ENCODE data around the gene CREB1.

The CREB1 gene

DNA sequence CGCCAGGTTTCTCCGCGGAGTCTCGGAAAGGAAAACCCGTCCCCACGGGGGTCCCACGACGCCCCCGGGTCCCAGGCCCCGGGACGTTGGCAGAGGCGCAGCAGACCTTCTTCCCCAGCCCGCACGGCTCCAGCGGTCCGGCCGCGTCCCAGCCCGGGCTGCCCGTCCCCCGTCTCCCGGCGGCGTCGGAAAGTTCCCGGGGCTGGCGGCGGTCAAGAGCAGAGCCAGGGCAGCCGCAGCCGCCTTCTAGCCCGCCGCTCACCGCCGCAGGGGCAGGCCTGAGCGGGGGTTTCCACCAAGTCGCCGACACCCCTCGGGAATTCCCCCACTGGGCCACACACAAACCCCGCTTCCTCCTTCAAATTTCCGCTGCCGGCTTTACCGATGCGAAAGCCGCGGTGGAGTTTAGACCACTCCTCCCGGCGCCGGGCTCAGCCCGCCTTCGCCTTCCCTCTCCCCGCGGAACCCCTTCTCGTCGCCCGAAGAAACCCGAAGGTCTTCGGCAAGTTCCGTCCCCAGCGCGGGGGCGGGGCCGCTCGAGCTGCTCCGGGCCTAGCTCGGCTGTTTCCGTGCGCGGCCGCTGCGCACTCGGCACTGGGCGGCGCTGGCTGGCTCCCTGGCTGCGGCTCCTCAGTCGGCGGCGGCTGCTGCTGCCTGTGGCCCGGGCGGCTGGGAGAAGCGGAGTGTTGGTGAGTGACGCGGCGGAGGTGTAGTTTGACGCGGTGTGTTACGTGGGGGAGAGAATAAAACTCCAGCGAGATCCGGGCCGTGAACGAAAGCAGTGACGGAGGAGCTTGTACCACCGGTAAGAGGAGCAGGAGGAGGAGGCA lies at the start of gene CREB1:
CREB1 (plus strand) TSS at position 633 of the 830 bp plus-strand sequence. CDS start 25,674 bp downstream, outside the sequence.
- peak within 1 kb of the TSS; percentile 95 for H3K27ac ChIP-seq (ENCODE audit: extremely low read depth, low read depth, low read length)
- POLR2A ChIA-PET, result interaction anchor here (0.6 to 2.2 kb wide), 19 partner anchors 8 to 496 kb away, joined by 3 to 22 read pairs (median 3); partner anchors contain the start of genes CCNYL1, METTL21A and PLEKHM3
- H3K9me3 ChIP-seq (ENCODE audit: control insufficient read depth, insufficient read depth, low read depth, low read length), result no peaks in the 10 kb centered on the region
- peak within 1 kb of the TSS; percentile 96 for H3K4me3 ChIP-seq (ENCODE audit: low read depth, low read length)
- peaks cover 3% of the 10 kb centered on the region; the same call in 1 of the 2 replicates for H3K4me1 ChIP-seq (ENCODE audit: control insufficient read depth, insufficient read depth, low read length)
- H3K36me3 ChIP-seq (ENCODE audit: control insufficient read depth in 2 of 2, insufficient read depth in 1 of 2, low read length in 2 of 2), result no peaks in the 10 kb centered on the region; a peak in 1 of 3 replicates
- CTCF ChIA-PET, result interaction anchor here (0.6 to 0.7 kb wide), 3 partner anchors 15 to 85 kb away, joined by 3 read pairs; no protein-coding TSS in a partner anchor
- TF ChIP-seq ZNF48 (tag by site-specific recombination; IDR thresholded peaks at IDR 0.05) (no peak), ZNF837 (tag by site-specific recombination; IDR thresholded peaks at IDR 0.05) (no peak), ZNF37A (tag by site-specific recombination; IDR thresholded peaks at IDR 0.05) (no peak), ZNF221 (tag by site-specific recombination; IDR thresholded peaks at IDR 0.05; ENCODE audit: borderline replicate concordance) (no peak), BCL11A (tag by site-specific recombination; IDR thresholded peaks at IDR 0.05; ENCODE audit: low read depth) (no peak), HOXA7 (CRISPR knock-in tag; IDR thresholded peaks at IDR 0.05; ENCODE audit: borderline replicate concordance) (no peak), ZBTB17 (tag by site-specific recombination; IDR thresholded peaks at IDR 0.05) (peak; percentile 71; the same call in 1 of the 2 replicates), ZNF514 (tag by site-specific recombination; IDR thresholded peaks at IDR 0.05) (no peak), ZNF184 (tag by site-specific recombination; IDR thresholded peaks at IDR 0.05) (no peak), OSR2 (tag by site-specific recombination; IDR thresholded peaks at IDR 0.05) (peak; percentile 37; the same call in 1 of the 2 replicates), ZNF585B (tag by site-specific recombination; IDR thresholded peaks at IDR 0.05) (no peak), ZNF558 (tag by site-specific recombination; IDR thresholded peaks at IDR 0.05) (no peak), ZNF223 (tag by site-specific recombination; IDR thresholded peaks at IDR 0.05) (no peak), ZNF571 (tag by site-specific recombination; IDR thresholded peaks at IDR 0.05) (no peak), ZNF211 (tag by site-specific recombination; IDR thresholded peaks at IDR 0.05; ENCODE audit: low read depth) (no peak), ZBTB7A (tag by site-specific recombination; IDR thresholded peaks at IDR 0.05; ENCODE audit: low read depth) (no peak), ZNF350 (tag by site-specific recombination; IDR thresholded peaks at IDR 0.05) (no peak), ZNF501 (tag by site-specific recombination; IDR thresholded peaks at IDR 0.05) (peak; percentile 50; the same call in 1 of the 2 replicates), WT1 (tag by site-specific recombination; IDR thresholded peaks at IDR 0.05) (peak; percentile 27; the same call in 1 of the 2 replicates), GFI1B (tag by site-specific recombination; IDR thresholded peaks at IDR 0.05) (no peak), OVOL3 (tag by site-specific recombination; IDR thresholded peaks at IDR 0.05) (no peak), ZNF677 (tag by site-specific recombination; IDR thresholded peaks at IDR 0.05) (no peak), KLF7 (tag by site-specific recombination; IDR thresholded peaks at IDR 0.05; ENCODE audit: borderline replicate concordance) (0 out of 2 replicates have a peak, but pooled peaks have one; percentile 19), ZNF10 (tag by site-specific recombination; IDR thresholded peaks at IDR 0.05) (peak; percentile 30; the same call in 1 of the 2 replicates)
- TF ChIP-seq, protein P1, sequence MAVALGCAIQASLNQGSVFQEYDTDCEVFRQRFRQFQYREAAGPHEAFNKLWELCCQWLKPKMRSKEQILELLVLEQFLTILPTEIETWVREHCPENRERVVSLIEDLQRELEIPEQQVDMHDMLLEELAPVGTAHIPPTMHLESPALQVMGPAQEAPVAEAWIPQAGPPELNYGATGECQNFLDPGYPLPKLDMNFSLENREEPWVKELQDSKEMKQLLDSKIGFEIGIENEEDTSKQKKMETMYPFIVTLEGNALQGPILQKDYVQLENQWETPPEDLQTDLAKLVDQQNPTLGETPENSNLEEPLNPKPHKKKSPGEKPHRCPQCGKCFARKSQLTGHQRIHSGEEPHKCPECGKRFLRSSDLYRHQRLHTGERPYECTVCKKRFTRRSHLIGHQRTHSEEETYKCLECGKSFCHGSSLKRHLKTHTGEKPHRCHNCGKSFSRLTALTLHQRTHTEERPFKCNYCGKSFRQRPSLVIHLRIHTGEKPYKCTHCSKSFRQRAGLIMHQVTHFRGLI (tag by site-specific recombination; IDR thresholded peaks at IDR 0.05), result no peak
- TF ChIP-seq, protein P2, sequence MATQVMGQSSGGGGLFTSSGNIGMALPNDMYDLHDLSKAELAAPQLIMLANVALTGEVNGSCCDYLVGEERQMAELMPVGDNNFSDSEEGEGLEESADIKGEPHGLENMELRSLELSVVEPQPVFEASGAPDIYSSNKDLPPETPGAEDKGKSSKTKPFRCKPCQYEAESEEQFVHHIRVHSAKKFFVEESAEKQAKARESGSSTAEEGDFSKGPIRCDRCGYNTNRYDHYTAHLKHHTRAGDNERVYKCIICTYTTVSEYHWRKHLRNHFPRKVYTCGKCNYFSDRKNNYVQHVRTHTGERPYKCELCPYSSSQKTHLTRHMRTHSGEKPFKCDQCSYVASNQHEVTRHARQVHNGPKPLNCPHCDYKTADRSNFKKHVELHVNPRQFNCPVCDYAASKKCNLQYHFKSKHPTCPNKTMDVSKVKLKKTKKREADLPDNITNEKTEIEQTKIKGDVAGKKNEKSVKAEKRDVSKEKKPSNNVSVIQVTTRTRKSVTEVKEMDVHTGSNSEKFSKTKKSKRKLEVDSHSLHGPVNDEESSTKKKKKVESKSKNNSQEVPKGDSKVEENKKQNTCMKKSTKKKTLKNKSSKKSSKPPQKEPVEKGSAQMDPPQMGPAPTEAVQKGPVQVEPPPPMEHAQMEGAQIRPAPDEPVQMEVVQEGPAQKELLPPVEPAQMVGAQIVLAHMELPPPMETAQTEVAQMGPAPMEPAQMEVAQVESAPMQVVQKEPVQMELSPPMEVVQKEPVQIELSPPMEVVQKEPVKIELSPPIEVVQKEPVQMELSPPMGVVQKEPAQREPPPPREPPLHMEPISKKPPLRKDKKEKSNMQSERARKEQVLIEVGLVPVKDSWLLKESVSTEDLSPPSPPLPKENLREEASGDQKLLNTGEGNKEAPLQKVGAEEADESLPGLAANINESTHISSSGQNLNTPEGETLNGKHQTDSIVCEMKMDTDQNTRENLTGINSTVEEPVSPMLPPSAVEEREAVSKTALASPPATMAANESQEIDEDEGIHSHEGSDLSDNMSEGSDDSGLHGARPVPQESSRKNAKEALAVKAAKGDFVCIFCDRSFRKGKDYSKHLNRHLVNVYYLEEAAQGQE (tag by site-specific recombination; IDR thresholded peaks at IDR 0.05), result no peak
- TF ChIP-seq, protein P3, sequence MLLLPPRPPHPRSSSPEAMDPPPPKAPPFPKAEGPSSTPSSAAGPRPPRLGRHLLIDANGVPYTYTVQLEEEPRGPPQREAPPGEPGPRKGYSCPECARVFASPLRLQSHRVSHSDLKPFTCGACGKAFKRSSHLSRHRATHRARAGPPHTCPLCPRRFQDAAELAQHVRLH (tag by site-specific recombination; IDR thresholded peaks at IDR 0.05), result no peak
- TF ChIP-seq, protein P4, sequence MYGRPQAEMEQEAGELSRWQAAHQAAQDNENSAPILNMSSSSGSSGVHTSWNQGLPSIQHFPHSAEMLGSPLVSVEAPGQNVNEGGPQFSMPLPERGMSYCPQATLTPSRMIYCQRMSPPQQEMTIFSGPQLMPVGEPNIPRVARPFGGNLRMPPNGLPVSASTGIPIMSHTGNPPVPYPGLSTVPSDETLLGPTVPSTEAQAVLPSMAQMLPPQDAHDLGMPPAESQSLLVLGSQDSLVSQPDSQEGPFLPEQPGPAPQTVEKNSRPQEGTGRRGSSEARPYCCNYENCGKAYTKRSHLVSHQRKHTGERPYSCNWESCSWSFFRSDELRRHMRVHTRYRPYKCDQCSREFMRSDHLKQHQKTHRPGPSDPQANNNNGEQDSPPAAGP (tag by site-specific recombination; IDR thresholded peaks at IDR 0.05), result 0 out of 2 replicates have a peak, but pooled peaks have one; percentile 65
- TF ChIP-seq, protein P5, sequence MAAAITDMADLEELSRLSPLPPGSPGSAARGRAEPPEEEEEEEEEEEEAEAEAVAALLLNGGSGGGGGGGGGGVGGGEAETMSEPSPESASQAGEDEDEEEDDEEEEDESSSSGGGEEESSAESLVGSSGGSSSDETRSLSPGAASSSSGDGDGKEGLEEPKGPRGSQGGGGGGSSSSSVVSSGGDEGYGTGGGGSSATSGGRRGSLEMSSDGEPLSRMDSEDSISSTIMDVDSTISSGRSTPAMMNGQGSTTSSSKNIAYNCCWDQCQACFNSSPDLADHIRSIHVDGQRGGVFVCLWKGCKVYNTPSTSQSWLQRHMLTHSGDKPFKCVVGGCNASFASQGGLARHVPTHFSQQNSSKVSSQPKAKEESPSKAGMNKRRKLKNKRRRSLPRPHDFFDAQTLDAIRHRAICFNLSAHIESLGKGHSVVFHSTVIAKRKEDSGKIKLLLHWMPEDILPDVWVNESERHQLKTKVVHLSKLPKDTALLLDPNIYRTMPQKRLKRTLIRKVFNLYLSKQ (tag by site-specific recombination; IDR thresholded peaks at IDR 0.05; ENCODE audit: borderline replicate concordance), result no peak

Data from HEK293 (cell line).